ENCODE data around the gene GTF3C5.
"Not testable (repeated sequence)": the region's sequence is repeated elsewhere in the genome, so short reads cannot be mapped to it uniquely, and the experiment has no call there.

GTF3C5 gene

DNA sequence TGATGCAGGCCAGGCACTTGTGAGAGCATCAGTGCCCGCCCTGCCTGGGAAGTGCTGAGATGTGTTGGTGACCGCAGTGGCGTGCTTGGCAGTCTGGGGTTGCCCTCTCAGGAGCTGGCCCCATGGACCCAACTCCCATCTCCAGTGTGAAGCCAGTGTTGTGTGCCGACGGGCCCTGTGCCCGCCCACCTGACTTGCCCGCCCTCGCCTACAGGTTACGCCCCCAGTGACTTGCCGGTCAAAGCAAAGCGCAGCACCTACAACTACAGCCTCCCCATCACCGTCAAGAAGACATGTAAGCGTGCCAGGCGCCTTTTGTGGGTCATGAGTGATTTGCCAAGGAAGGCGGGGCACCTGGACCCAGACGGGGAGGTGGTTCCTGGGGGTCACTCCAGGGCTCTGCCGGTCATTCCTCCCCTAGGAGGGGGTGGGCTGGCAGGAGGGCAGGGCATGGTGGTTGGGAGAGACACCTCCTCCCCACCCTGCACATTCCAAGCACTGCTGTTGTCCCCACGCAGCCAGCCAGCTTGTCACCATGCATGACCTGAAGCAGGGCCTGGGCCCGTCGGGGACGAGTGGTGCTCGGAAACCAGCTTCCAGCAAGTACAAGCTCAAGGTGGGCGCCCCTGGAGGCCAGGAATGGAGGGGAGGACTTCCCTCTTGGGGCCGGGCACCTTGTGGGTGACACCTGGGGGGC lies 23.5 kb downstream of the GTF3C5 start:
- no peak for DNase-seq (ENCODE audit: low read depth in 2 of 2)

GRCh38 chr9:133054966-133055365 lies 24.2 kb downstream of the GTF3C5 start:
- no peak for DNase-seq (ENCODE audit: low read depth in 2 of 2)

- no peak for DNase-seq (ENCODE audit: low read depth in 2 of 2)
These were observed 25.1 kb downstream of the GTF3C5 start for GRCh38 chr9:133055788-133056420.

- DNase-seq (ENCODE audit: low read depth in 2 of 2), result no peak
These were observed 25.7 kb downstream of the GTF3C5 start for GRCh38 chr9:133056533-133056932.

DNA sequence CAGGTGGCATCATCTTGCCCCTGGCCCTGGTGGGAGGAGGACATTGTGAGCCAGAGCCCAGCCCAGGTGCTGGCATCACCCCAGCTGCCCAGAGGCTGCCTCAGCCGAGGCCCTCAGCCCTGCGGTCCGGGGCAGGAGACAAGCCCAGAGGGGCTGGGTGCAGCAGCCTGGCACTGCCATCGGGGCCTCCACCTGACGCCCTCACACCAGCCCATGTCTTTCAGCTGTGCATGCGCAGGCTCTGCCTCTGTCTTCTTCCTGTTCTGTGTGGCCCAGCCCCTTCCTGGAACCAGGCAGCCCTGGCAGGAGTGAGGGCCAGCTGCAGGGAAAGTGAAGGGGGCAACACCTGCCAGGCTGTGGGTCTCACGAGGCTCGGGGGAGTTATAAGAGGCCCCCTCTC lies 26.2 kb downstream of the GTF3C5 start:
- DNase-seq (ENCODE audit: low read depth in 2 of 2), result no peak

GRCh38 chr9:133057553-133057952 lies 26.8 kb downstream of the GTF3C5 start:
- no peak for DNase-seq (ENCODE audit: low read depth in 2 of 2)

DNA sequence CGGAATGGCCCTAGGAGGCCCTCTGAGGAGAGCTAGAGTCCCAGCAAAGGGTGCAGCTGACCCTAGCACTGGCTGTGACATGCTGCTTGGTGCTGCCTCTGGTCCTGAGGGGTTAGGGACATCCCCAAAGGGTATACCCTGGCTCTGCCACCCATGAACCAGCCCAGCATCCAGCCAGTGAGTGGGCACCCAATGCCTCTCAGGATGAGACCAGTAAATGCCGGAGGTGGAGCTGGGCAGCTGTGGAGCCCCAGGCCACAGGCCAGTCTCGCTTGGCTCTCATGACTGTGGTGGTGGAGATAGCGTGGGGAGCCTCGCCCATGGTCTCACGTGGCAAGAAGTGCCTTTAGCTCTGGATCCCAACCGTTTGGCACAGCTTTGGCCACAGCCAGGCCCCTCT lies 27.3 kb downstream of the GTF3C5 start:
- no peak for DNase-seq (ENCODE audit: low read depth in 2 of 2)

DNA sequence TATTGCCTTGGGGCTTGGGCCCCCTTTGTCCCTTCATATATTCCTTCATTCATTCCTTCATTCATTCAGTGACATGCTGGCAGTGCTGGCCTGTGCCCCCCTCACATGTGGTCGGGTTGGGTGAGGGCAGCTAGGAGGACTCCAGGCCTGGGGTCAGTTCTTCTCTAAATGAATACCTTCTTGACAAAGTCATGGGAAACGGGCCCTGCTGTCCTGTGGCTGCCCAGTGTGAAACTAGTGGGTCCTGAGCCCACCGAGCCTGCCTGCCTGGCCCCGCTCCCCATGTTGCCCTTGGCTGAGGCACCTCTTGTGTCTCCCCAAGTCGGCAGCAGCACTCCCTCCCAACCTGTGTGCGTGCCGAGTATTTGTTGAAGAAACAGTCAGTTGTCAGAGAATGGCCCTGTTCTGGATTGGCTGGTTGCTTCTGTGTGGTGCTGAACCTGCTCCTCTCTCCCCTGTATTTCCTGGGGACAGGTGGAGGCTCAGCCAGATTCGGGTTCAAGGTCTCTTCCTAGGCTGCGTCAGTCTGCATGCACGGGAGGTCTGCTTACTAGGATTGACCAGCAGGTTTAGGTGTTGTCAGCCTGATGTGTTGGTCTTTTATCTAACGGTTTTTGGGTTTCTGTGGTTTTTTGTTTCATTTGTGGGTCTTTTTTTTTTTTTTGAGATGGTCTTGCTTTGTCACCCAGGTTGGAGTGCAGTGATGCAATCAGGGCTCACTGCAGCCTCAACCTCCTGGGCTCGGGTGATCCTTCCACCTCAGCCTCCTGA lies 27.9 kb downstream of the GTF3C5 start:
- DNase-seq (ENCODE audit: low read depth in 2 of 2), result no peak

- no peak for DNase-seq (ENCODE audit: low read depth in 2 of 2)
These were observed 28.8 kb downstream of the GTF3C5 start for GRCh38 chr9:133059623-133060022.

GRCh38 chr9:133060417-133060841 lies 29.6 kb downstream of the GTF3C5 start:
- no peak for DNase-seq (ENCODE audit: low read depth in 2 of 2)

- DNase-seq (ENCODE audit: low read depth in 2 of 2), result not testable (repeated sequence)
These were observed 30.4 kb downstream of the GTF3C5 start for GRCh38 chr9:133061019-133061763.

DNA sequence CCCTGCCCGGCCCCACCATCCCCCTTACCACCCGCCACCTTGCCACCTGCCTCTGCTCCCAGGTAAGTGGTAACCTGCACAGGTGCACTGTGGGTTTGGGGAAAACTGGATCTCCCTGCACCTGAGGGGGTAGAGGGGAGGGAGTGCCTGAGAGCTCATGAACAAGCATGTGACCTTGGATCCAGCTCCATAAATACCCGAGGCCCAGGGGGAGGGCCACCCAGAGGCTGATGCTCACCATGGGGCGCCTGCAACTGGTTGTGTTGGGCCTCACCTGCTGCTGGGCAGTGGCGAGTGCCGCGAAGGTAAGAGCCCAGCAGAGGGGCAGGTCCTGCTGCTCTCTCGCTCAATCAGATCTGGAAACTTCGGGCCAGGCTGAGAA lies 31.0 kb downstream of the GTF3C5 start, which contains the start of gene CEL:
TSS of gene CEL (plus strand) at position 218 of the 382 bp plus-strand sequence. CDS start at position 240, 22 bp downstream.
- DNase-seq (ENCODE audit: low read depth in 2 of 2), result not testable (repeated sequence)

- DNase-seq (ENCODE audit: low read depth in 2 of 2), result not testable (repeated sequence)
These were observed 31.8 kb downstream of the GTF3C5 start for GRCh38 chr9:133062569-133062968.

- no peak for DNase-seq (ENCODE audit: low read depth in 2 of 2)
These were observed 32.3 kb downstream of the GTF3C5 start for GRCh38 chr9:133063159-133063499.

GRCh38 chr9:133063500-133064231 lies 32.9 kb downstream of the GTF3C5 start:
- DNase-seq (ENCODE audit: low read depth in 2 of 2), result no peak

GRCh38 chr9:133064241-133065069 lies 33.7 kb downstream of the GTF3C5 start:
- no peak for DNase-seq (ENCODE audit: low read depth in 2 of 2)

GRCh38 chr9:133065070-133065388 lies 34.2 kb downstream of the GTF3C5 start:
- DNase-seq (ENCODE audit: low read depth in 2 of 2), result no peak

- no peak for DNase-seq (ENCODE audit: low read depth in 2 of 2)
These were observed 35.6 kb downstream of the GTF3C5 start for GRCh38 chr9:133066181-133066983.

DNA sequence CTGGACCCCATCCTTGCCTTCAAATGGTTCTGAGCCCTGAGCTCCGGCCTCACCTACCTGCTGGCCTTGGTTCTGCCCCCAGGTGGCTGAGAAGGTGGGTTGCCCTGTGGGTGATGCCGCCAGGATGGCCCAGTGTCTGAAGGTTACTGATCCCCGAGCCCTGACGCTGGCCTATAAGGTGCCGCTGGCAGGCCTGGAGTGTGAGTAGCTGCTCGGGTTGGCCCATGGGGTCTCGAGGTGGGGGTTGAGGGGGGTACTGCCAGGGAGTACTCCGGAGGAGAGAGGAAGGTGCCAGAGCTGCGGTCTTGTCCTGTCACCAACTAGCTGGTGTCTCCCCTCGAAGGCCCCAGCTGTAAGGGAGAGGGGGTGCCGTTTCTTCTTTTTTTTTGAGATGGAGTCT lies 36.2 kb downstream of the GTF3C5 start:
- DNase-seq (ENCODE audit: low read depth in 2 of 2), result no peak

- DNase-seq (ENCODE audit: low read depth in 2 of 2), result no peak
These were observed 37.0 kb downstream of the GTF3C5 start for GRCh38 chr9:133067813-133068212.
